GM12878 (cell line): ENCODE measurements around the gene ZBTB18. TPM values are rescaled to one million over a fixed set of nuclear protein-coding genes. Genes with fewer than 3 reads are reported as not detected.

Experiments
- ATAC-seq: fragments of 200-7000 bp; cut with Tn5 transposase; 3 replicates; pipeline ENCODE4 v1.9.1; 2020; ENCODE audit warnings: mild to moderate bottlenecking, moderate library complexity
- BruUV-seq: library from RNA; stranded (reverse); fragments of 400-500 nt; replicated peaks from 2 replicates; lab custom pipeline; 2021; lab: Mats Ljungman, UMichigan
- CTCF ChIA-PET: fragments of 300-600 bp; sonication (Branson Sonifier 250); formaldehyde crosslinking; extraction: SDS; loops from one replicate; lab custom pipeline; 2021; ENCODE audit warnings: inconsistent platforms; lab: Yijun Ruan, JAX
- POLR2A ChIA-PET: fragments of 350-600 bp; formaldehyde crosslinking; extraction: SDS; loops from one replicate; lab custom pipeline; 2021; ENCODE audit warnings: inconsistent platforms; lab: Charles Lee
- RAD21 ChIA-PET: fragments of 300-600 bp; sonication (Branson Sonifier 250); formaldehyde crosslinking; loops from one replicate; lab custom pipeline; 2023; ENCODE audit warnings: antibody characterized with exemption; ENCODE audit not compliant: unreplicated experiment; lab: Charles Lee
- SMC1A ChIA-PET: fragments of 300-600 bp; sonication (Branson Sonifier 250); formaldehyde crosslinking; loops from one replicate; lab custom pipeline; 2023; ENCODE audit not compliant: unreplicated experiment, uncharacterized antibody; lab: Charles Lee
- DNase-seq: peaks from one replicate; pipeline ENCODE4 v3.0.0-alpha.2; 2011; ENCODE audit warnings: low read depth, low spot score
- FAIRE-seq: peaks from 3 replicates; lab custom pipeline; 2011; peaks lifted over from hg19 to GRCh38; lab: Jason Lieb, UNC
- H2AFZ ChIP-seq: 2 replicates; pipeline ENCODE4 v1.6.0; 2011; ENCODE audit warnings: low read depth, low read length, control low read depth; ENCODE audit not compliant: control insufficient read depth
- H3K27ac ChIP-seq: 2 replicates; pipeline ENCODE4 v1.5.1; 2011; ENCODE audit warnings: control low read depth; ENCODE audit not compliant: control insufficient read depth, insufficient read depth
- H3K27me3 ChIP-seq, 2 experiments: replicated peaks in 1 of 2; 2 replicates each; pipeline versions ENCODE4 v1.6.0 to v1.6.1; 2011; ENCODE audit warnings: low read length in 1 of 2; ENCODE audit not compliant: control insufficient read depth in 2 of 2, insufficient read depth in 2 of 2
- H3K36me3 ChIP-seq, 2 experiments: 2 replicates each; pipeline ENCODE4 v1.5.1; 2011; ENCODE audit warnings: low read length in 1 of 2; ENCODE audit not compliant: control insufficient read depth in 2 of 2, insufficient read depth in 2 of 2
- H3K4me1 ChIP-seq: 2 replicates; pipeline ENCODE4 v1.6.1; 2011; ENCODE audit warnings: mild to moderate bottlenecking, low read length, moderate library complexity, mixed read lengths; ENCODE audit not compliant: control insufficient read depth, insufficient read depth
- H3K4me2 ChIP-seq: 2 replicates; pipeline ENCODE4 v1.6.0; 2011; ENCODE audit warnings: control low read depth; ENCODE audit not compliant: control insufficient read depth, insufficient read depth
- H3K4me3 ChIP-seq: fragments of 200-600 bp; sonication (generic); 2 replicates; pipeline ENCODE4 v1.5.1; 2016
- H3K79me2 ChIP-seq: 2 replicates; pipeline ENCODE4 v1.6.0; 2011; ENCODE audit warnings: low read length; ENCODE audit not compliant: control insufficient read depth, insufficient read depth
- H3K9ac ChIP-seq: 2 replicates; pipeline ENCODE4 v1.8.0; 2011; ENCODE audit warnings: low read length, control low read depth, mixed read lengths; ENCODE audit not compliant: control insufficient read depth, insufficient read depth
- H3K9me3 ChIP-seq: replicated peaks from 3 replicates; pipeline ENCODE4 v1.5.1; 2011; ENCODE audit warnings: mild to moderate bottlenecking, low read length; ENCODE audit not compliant: control insufficient read depth, insufficient read depth
- H4K20me1 ChIP-seq: 2 replicates; pipeline ENCODE4 v1.6.0; 2011; ENCODE audit not compliant: control insufficient read depth, insufficient read depth
- CBX5 ChIP-seq: sonication (generic); IDR thresholded peaks from 2 replicates; pipeline ENCODE4 v1.6.1; 2016; ENCODE audit warnings: low read depth, moderate library complexity, mild to moderate bottlenecking, inconsistent platforms
- CHD4 ChIP-seq: fragments of 200-600 bp; sonication (generic); IDR thresholded peaks from 2 replicates; pipeline ENCODE4 v1.6.1; 2016; ENCODE audit warnings: mild to moderate bottlenecking
- ETV6 ChIP-seq, 2 experiments: fragments of 450-650 bp in 1 of 2; IDR thresholded peaks in 1 of 2; conservative IDR thresholded peaks in 1 of 2; 2 replicates each; pipeline ENCODE4 v1.6.1; 2014; ENCODE audit warnings: antibody characterized with exemption in 1 of 2, borderline replicate concordance in 1 of 2, low read depth in 1 of 2, mild to moderate bottlenecking in 1 of 2, moderate library complexity in 1 of 2
- IRF4 ChIP-seq: IDR thresholded peaks from 2 replicates; pipeline ENCODE4 v1.6.1; 2011; ENCODE audit warnings: low read depth, low read length
- JUND ChIP-seq: IDR thresholded peaks from 2 replicates; pipeline ENCODE4 v1.6.1; 2012; ENCODE audit warnings: low read depth, mild to moderate bottlenecking, low read length, improper control_type of control experiment, moderate library complexity
- NR2C2 ChIP-seq: IDR thresholded peaks from 2 replicates; pipeline ENCODE4 v1.6.1; 2011; ENCODE audit warnings: borderline replicate concordance, low read depth; ENCODE audit not compliant: control insufficient read depth, insufficient read length
- RBBP5 ChIP-seq: fragments of 200-600 bp; sonication (generic); conservative IDR thresholded peaks from 2 replicates; pipeline ENCODE4 v1.6.1; 2016
- RELA ChIP-seq: fragments of 450-650 bp; IDR thresholded peaks from 2 replicates; pipeline ENCODE4 v1.8.0; 2014; ENCODE audit warnings: borderline replicate concordance; ENCODE audit not compliant: partially characterized antibody
- SIX5 ChIP-seq: IDR thresholded peaks from 2 replicates; pipeline ENCODE4 v1.6.1; 2011; ENCODE audit warnings: mild to moderate bottlenecking, low read depth, low read length, moderate library complexity; ENCODE audit not compliant: severe bottlenecking
- SPI1 ChIP-seq: IDR thresholded peaks from 2 replicates; pipeline ENCODE4 v1.6.1; 2011; ENCODE audit warnings: low read depth, mild to moderate bottlenecking, low read length, moderate library complexity, borderline replicate concordance; ENCODE audit not compliant: insufficient read depth
- SREBF2 ChIP-seq: IDR thresholded peaks from 2 replicates; pipeline ENCODE4 v1.6.1; 2012; ENCODE audit warnings: mild to moderate bottlenecking, low read length
- YY1 ChIP-seq: IDR thresholded peaks from 2 replicates; pipeline ENCODE4 v1.6.1; 2011; ENCODE audit warnings: low read depth, mild to moderate bottlenecking, low read length
- ZSCAN29 ChIP-seq: fragments of 450-650 bp; IDR thresholded peaks from 2 replicates; pipeline ENCODE4 v1.6.1; 2017; ENCODE audit warnings: mild to moderate bottlenecking, moderate library complexity
- ZZZ3 ChIP-seq: IDR thresholded peaks from 2 replicates; pipeline ENCODE4 v1.6.1; 2011; ENCODE audit warnings: low read depth; ENCODE audit not compliant: control insufficient read depth, insufficient read length
- WGBS: methylation state at CpG from one replicate; pipeline ENCODE4 v1.1.6; 2016; ENCODE audit warnings: low lambda C conversion rate; ENCODE audit not compliant: insufficient replicate concordance, insufficient coverage; ENCODE audit errors: missing lambda C conversion rate; 5-methylcytosine and 5-hydroxymethylcytosine counted together
- in situ Hi-C: fragments of 300-500 bp; cut with MboI; formaldehyde crosslinking; loops from 9 replicates; pipeline ENCODE4 v1.14.3; 2018; ENCODE audit warnings: mixed read lengths
- intact Hi-C: fragments of 100-400 bp; cut with micrococcal nuclease; formaldehyde crosslinking; loops from one replicate; pipeline ENCODE4 v1.14.2; 2022; ENCODE audit not compliant: unreplicated experiment
- polyA plus RNA-seq, 11 experiments: library from polyadenylated mRNA; depleted of rRNA in 4 of 11; unstranded in 6 of 11; stranded (reverse) in 5 of 11; fragments of >200 nt; fragmentation: Nextera tagmentation in 4 of 11; fragmentation: Illumina TruSeq in 1 of 11; extraction: Ambion mirVana in 4 of 11; extraction: Trizol in 1 of 11; gene quantifications; 1 replicate in 1 of 11; 2 replicates in 10 of 11; pipeline versions ENCODE4 v1.2.1 to v1.2.3, GENCODE V29; 2011 to 2016; ENCODE audit warnings: inconsistent platforms in 2 of 11, missing spikeins in 2 of 11, low read depth in 1 of 11
- total RNA-seq, 4 experiments: library from RNA; depleted of rRNA in 3 of 4; stranded (reverse); fragments of >200 nt in 3 of 4; fragmentation: Illumina TruSeq in 1 of 4; extraction: Trizol in 1 of 4; gene quantifications; 2 replicates each; pipeline versions ENCODE4 v1.2.1 to v1.2.3, GENCODE V29; 2013 to 2021
- TF ChIP-seq, protein P1 (sequence below): fragments of 450-650 bp; formaldehyde crosslinking; IDR thresholded peaks from 2 replicates; pipeline ENCODE4 v1.4.0; 2022; ENCODE audit warnings: mild to moderate bottlenecking, moderate library complexity
- TF ChIP-seq, protein P2 (sequence below): fragments of 450-650 bp; IDR thresholded peaks from 2 replicates; pipeline ENCODE4 v1.6.1; 2017; ENCODE audit warnings: mild to moderate bottlenecking
- TF ChIP-seq, protein P3 (sequence below): fragments of 450-650 bp; IDR thresholded peaks from 2 replicates; pipeline ENCODE4 v1.6.1; 2018; ENCODE audit warnings: borderline replicate concordance, mild to moderate bottlenecking; ENCODE audit not compliant: partially characterized antibody

Gene ZBTB18
- total and polyA plus RNA-seq, 10 of the 15 experiments (the other 5 are each of a cell fraction or from before 2014, with no cell fraction given) = 0.27 to 8.6 (median 6.1) TPM

DNA sequence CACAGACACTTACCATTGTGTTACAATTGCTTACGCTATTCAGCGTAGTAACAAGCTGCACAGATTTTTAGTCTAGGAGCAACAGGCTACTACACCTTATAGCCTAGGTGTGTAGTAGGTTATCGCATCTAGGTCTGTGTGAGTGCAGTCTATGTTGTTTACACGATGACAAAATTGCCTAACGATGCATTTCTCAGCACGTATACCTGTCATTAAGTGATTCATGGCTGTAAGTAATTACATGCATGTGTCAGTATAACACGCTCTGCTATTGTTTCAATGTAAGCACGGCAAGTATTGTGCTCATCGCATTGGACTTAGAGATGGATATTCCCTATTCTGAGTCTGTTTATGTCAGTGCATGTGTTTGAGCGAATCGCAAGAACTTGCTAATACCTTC is 15.7 kb upstream of the ZBTB18 start (continued):
- TF ChIP-seq, protein P1, sequence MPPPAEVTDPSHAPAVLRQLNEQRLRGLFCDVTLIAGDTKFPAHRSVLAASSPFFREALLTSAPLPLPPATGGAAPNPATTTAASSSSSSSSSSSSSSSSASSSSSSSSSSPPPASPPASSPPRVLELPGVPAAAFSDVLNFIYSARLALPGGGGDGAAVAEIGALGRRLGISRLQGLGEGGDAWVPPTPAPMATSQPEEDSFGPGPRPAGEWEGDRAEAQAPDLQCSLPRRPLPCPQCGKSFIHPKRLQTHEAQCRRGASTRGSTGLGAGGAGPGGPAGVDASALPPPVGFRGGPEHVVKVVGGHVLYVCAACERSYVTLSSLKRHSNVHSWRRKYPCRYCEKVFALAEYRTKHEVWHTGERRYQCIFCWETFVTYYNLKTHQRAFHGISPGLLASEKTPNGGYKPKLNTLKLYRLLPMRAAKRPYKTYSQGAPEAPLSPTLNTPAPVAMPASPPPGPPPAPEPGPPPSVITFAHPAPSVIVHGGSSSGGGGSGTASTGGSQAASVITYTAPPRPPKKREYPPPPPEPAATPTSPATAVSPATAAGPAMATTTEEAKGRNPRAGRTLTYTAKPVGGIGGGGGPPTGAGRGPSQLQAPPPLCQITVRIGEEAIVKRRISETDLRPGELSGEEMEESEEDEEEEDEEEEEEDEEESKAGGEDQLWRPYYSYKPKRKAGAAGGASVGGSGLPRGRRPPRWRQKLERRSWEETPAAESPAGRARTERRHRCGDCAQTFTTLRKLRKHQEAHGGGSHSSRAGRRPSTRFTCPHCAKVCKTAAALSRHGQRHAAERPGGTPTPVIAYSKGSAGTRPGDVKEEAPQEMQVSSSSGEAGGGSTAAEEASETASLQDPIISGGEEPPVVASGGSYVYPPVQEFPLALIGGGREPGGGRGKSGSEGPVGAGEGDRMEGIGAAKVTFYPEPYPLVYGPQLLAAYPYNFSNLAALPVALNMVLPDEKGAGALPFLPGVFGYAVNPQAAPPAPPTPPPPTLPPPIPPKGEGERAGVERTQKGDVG (CRISPR knock-in tag) = no peak
- no peak for TF ChIP-seq ZZZ3
- no peak for TF ChIP-seq IRF4
- no peak for TF ChIP-seq ETV6 (conservative IDR thresholded peaks at IDR 0.05 in 1 of 2, IDR thresholded peaks at IDR 0.05 in 1 of 2; ENCODE audit: borderline replicate concordance in 1 of 2, low read depth in 1 of 2)
- TF ChIP-seq YY1 = no peak
- no peak for TF ChIP-seq RBBP5

DNA sequence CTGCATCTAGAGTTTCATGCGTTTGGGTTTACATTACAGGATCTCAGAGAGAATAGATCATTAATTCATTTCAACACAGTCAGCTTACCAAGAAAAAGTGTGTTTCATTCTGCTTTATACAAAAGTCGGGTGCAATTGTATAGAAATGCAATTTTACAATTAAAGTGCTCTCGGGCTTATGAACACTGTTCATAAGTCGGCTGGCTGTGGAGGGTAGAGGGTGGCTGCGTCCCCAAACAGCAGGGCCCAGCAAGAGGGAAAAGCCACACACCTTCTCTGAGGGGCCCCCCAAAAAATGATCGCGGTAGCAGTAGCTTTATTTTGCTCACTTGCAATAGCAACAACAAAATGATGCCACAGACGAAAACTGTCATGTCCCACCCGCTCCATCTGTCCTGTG is 13.8 kb upstream of the ZBTB18 start:
- RAD21 ChIA-PET = no interaction called here
- no TSS peak for BruUV-seq
- no peak for FAIRE-seq
- Histone ChIP-seq H3K36me3 (no peaks in the 10 kb centered on the region), H3K27ac (no peak overlapping the region), H3K9ac (no peak overlapping the region), H3K4me3 (no peak overlapping the region), H3K4me2 (no peak overlapping the region), H4K20me1 (no peaks in the 10 kb centered on the region), H2AFZ (no peak overlapping the region), H3K9me3 (no peaks in the 10 kb centered on the region), H3K79me2 (no peaks in the 10 kb centered on the region), H3K27me3 (no peaks in the 10 kb centered on the region; a peak in 1 of 4 replicates), H3K4me1 (no peaks in the 10 kb centered on the region)
- SMC1A ChIA-PET = no interaction called here
- CTCF ChIA-PET = no interaction called here
- WGBS = 74% methylated on average over 9 of the region's 9 CpGs
- POLR2A ChIA-PET = no interaction called here
- intact Hi-C loops (no loop called here), in situ Hi-C loops (no loop called here)
- no peak for DNase-seq
- ATAC-seq = no peak
- TF ChIP-seq RELA (no peak), JUND (no peak), CBX5 (no peak), NR2C2 (no peak), ZSCAN29 (no peak), SPI1 (no peak), SIX5 (no peak), CHD4 (no peak), SREBF2 (no peak)
- TF ChIP-seq, protein P2, sequence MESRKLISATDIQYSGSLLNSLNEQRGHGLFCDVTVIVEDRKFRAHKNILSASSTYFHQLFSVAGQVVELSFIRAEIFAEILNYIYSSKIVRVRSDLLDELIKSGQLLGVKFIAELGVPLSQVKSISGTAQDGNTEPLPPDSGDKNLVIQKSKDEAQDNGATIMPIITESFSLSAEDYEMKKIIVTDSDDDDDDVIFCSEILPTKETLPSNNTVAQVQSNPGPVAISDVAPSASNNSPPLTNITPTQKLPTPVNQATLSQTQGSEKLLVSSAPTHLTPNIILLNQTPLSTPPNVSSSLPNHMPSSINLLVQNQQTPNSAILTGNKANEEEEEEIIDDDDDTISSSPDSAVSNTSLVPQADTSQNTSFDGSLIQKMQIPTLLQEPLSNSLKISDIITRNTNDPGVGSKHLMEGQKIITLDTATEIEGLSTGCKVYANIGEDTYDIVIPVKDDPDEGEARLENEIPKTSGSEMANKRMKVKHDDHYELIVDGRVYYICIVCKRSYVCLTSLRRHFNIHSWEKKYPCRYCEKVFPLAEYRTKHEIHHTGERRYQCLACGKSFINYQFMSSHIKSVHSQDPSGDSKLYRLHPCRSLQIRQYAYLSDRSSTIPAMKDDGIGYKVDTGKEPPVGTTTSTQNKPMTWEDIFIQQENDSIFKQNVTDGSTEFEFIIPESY = no peak
- TF ChIP-seq, protein P3, sequence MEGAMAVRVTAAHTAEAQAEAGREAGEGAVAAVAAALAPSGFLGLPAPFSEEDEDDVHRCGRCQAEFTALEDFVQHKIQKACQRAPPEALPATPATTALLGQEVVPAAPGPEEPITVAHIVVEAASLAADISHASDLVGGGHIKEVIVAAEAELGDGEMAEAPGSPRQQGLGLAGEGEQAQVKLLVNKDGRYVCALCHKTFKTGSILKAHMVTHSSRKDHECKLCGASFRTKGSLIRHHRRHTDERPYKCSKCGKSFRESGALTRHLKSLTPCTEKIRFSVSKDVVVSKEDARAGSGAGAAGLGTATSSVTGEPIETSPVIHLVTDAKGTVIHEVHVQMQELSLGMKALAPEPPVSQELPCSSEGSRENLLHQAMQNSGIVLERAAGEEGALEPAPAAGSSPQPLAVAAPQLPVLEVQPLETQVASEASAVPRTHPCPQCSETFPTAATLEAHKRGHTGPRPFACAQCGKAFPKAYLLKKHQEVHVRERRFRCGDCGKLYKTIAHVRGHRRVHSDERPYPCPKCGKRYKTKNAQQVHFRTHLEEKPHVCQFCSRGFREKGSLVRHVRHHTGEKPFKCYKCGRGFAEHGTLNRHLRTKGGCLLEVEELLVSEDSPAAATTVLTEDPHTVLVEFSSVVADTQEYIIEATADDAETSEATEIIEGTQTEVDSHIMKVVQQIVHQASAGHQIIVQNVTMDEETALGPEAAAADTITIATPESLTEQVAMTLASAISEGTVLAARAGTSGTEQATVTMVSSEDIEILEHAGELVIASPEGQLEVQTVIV = no peak
